GM18505 (cell line): Measurements from ENCODE around the gene CACNA2D3.

Source experiments
- ATAC-seq: cut with Tn5 transposase; IDR thresholded peaks from one replicate; pipeline ENCODE4 v1.9.1; 2021; ENCODE audit not compliant: unreplicated experiment
- POLR2A ChIP-seq: IDR thresholded peaks from 4 replicates; pipeline ENCODE4 v1.6.1; 2011; ENCODE audit warnings: borderline replicate concordance; ENCODE audit not compliant: insufficient read depth, insufficient read length; ENCODE audit errors: extremely low read depth

Gene CACNA2D3

GRCh38 chr3:54572197-54572895 lies 450.0 kb downstream of the CACNA2D3 start:
- ATAC-seq, result no peak
- no peak for TF ChIP-seq POLR2A

GRCh38 chr3:54573858-54574257 lies 451.5 kb downstream of the CACNA2D3 start:
- TF ChIP-seq POLR2A, result no peak
- no peak for ATAC-seq

- no peak for ATAC-seq
Observed at GRCh38 chr3:54574906-54575617, 452.7 kb downstream of the CACNA2D3 start.

GRCh38 chr3:54575618-54575960 lies 453.2 kb downstream of the CACNA2D3 start:
- no peak for TF ChIP-seq POLR2A
- no peak for ATAC-seq

More at GRCh38 chr3:54574906-54575617, 452.7 kb downstream of the CACNA2D3 start:
- no peak for TF ChIP-seq POLR2A

GRCh38 chr3:54577313-54577712 lies 455.0 kb downstream of the CACNA2D3 start:
- no peak for ATAC-seq

GRCh38 chr3:54578417-54578816 lies 456.1 kb downstream of the CACNA2D3 start:
- no peak for ATAC-seq

More at GRCh38 chr3:54577313-54577712, 455.0 kb downstream of the CACNA2D3 start:
- no peak for TF ChIP-seq POLR2A

GRCh38 chr3:54580453-54580852 lies 458.1 kb downstream of the CACNA2D3 start:
- ATAC-seq, result no peak
- no peak for TF ChIP-seq POLR2A

More at GRCh38 chr3:54578417-54578816, 456.1 kb downstream of the CACNA2D3 start:
- TF ChIP-seq POLR2A, result no peak

GRCh38 chr3:54582424-54582823 lies 460.1 kb downstream of the CACNA2D3 start:
- ATAC-seq, result no peak
- no peak for TF ChIP-seq POLR2A

GRCh38 chr3:54591157-54591556 lies 468.8 kb downstream of the CACNA2D3 start:
- TF ChIP-seq POLR2A, result no peak
- no peak for ATAC-seq

GRCh38 chr3:54593653-54594052 lies 471.3 kb downstream of the CACNA2D3 start:
- ATAC-seq, result no peak
- TF ChIP-seq POLR2A, result no peak

GRCh38 chr3:54596087-54596486 lies 473.7 kb downstream of the CACNA2D3 start:
- ATAC-seq, result no peak
- no peak for TF ChIP-seq POLR2A

- TF ChIP-seq POLR2A, result no peak
- no peak for ATAC-seq
Observed at GRCh38 chr3:54599716-54600115, 477.4 kb downstream of the CACNA2D3 start.

- TF ChIP-seq POLR2A, result no peak
- ATAC-seq, result no peak
Observed at GRCh38 chr3:54600441-54601204, 478.3 kb downstream of the CACNA2D3 start.

- no peak for ATAC-seq
- no peak for TF ChIP-seq POLR2A
Observed at GRCh38 chr3:54604495-54604894, 482.1 kb downstream of the CACNA2D3 start.

- no peak for ATAC-seq
- TF ChIP-seq POLR2A, result no peak
Observed at GRCh38 chr3:54608041-54608440, 485.7 kb downstream of the CACNA2D3 start.
